Measurements from ENCODE around the gene TTC12. TPM values are rescaled to one million over a fixed set of nuclear protein-coding genes. Genes with fewer than 3 reads are reported as not detected.
A peak's percentile ranks its signal among the peaks of the same experiment; 100 is the strongest.

The TTC12 gene, protein sequence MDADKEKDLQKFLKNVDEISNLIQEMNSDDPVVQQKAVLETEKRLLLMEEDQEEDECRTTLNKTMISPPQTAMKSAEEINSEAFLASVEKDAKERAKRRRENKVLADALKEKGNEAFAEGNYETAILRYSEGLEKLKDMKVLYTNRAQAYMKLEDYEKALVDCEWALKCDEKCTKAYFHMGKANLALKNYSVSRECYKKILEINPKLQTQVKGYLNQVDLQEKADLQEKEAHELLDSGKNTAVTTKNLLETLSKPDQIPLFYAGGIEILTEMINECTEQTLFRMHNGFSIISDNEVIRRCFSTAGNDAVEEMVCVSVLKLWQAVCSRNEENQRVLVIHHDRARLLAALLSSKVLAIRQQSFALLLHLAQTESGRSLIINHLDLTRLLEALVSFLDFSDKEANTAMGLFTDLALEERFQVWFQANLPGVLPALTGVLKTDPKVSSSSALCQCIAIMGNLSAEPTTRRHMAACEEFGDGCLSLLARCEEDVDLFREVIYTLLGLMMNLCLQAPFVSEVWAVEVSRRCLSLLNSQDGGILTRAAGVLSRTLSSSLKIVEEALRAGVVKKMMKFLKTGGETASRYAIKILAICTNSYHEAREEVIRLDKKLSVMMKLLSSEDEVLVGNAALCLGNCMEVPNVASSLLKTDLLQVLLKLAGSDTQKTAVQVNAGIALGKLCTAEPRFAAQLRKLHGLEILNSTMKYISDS
- 3.1 and 4.2 TPM in 2 replicates for polyA plus RNA-seq
- polyA minus RNA-seq, result 4.9 and 6.3 TPM in 2 replicates

DNA sequence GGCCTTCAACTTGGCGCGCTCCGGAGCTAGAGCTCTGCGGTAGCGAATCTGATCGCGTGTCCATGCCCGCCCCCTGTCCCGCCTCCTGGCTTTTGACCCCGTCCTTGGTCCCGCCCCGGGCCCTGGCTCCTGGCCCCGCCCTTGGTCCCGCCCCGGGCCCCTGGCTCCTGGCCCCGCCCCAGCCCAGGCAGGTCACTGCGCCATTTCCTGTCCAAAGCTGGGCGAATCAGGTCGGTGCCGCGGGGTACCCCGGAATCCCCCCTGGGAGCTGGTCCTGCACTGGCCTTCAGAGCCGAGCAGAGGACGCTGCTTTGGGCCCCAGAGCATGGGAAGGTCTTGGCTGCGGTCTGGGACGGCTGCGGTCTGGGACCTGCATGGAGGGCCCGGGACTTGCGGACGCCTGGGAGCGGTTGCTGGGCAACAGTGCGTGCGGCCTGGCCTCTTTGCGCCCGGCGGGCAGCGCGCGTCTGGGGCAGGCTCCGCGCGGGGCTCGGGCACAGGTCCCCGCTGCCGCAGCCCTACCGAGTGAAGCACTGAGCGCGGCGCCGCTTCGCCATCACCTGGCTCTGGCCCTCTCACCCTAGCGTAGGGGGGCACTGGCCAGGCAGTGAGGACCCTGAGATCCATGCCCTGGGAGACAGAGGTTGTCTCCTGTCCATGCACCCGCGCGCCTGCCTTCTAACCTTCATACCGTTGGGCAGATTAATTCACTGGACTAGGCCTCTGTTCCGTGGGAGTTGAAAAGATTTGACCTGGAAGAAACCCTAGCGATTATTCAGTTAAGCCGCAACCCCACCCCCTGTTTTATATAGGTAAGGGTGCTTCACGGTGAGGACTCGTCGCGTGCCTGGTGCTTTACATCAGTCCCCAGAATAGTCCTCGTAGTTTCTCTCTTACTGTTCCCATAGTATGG is at the start of gene TTC12:
TSS of gene TTC12 (plus strand) at position 195 of the 913 bp plus-strand sequence. CDS start 1,675 bp downstream, outside the sequence.
- Histone ChIP-seq H3K36me3 (ENCODE audit: insufficient read depth, low read length) (no peaks in the 10 kb centered on the region), H3K4me3 (ENCODE audit: low read length) (peak within 1 kb of the TSS; percentile 61), H4K20me1 (ENCODE audit: insufficient read depth) (no peaks in the 10 kb centered on the region), H3K27ac (ENCODE audit: low read length) (peak within 1 kb of the TSS; percentile 9), H3K9ac (ENCODE audit: low read length) (peak within 1 kb of the TSS; percentile 53), H2AFZ (ENCODE audit: low read depth, low read length) (no peak within 1 kb of the TSS), H3K79me2 (replicated peaks; ENCODE audit: insufficient read depth, low read length) (no peaks in the 10 kb centered on the region), H3K9me3 (ENCODE audit: low read length) (no peaks in the 10 kb centered on the region), H3F3A (ENCODE audit: insufficient read depth, low read length, poor library complexity, severe bottlenecking) (no peaks in the 10 kb centered on the region), H3K27me3 (ENCODE audit: insufficient read depth, low read depth, low read length) (no peaks in the 10 kb centered on the region), H3K9me2 (ENCODE audit: insufficient read depth, low read length) (no peaks in the 10 kb centered on the region), H3K4me2 (ENCODE audit: low read length) (no peak within 1 kb of the TSS)
- TF ChIP-seq EP300 (conservative IDR thresholded peaks at IDR 0.05; ENCODE audit: poor library complexity, severe bottlenecking) (no peak), RAD21 (conservative IDR thresholded peaks at IDR 0.05) (peak; percentile 20), MXI1 (conservative IDR thresholded peaks at IDR 0.05; ENCODE audit: poor library complexity, severe bottlenecking) (peak; percentile 42)
- TF ChIP-seq, protein P1, sequence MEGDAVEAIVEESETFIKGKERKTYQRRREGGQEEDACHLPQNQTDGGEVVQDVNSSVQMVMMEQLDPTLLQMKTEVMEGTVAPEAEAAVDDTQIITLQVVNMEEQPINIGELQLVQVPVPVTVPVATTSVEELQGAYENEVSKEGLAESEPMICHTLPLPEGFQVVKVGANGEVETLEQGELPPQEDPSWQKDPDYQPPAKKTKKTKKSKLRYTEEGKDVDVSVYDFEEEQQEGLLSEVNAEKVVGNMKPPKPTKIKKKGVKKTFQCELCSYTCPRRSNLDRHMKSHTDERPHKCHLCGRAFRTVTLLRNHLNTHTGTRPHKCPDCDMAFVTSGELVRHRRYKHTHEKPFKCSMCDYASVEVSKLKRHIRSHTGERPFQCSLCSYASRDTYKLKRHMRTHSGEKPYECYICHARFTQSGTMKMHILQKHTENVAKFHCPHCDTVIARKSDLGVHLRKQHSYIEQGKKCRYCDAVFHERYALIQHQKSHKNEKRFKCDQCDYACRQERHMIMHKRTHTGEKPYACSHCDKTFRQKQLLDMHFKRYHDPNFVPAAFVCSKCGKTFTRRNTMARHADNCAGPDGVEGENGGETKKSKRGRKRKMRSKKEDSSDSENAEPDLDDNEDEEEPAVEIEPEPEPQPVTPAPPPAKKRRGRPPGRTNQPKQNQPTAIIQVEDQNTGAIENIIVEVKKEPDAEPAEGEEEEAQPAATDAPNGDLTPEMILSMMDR (IDR thresholded peaks at IDR 0.05; ENCODE audit: poor library complexity, severe bottlenecking), result peak; percentile 8

DNA sequence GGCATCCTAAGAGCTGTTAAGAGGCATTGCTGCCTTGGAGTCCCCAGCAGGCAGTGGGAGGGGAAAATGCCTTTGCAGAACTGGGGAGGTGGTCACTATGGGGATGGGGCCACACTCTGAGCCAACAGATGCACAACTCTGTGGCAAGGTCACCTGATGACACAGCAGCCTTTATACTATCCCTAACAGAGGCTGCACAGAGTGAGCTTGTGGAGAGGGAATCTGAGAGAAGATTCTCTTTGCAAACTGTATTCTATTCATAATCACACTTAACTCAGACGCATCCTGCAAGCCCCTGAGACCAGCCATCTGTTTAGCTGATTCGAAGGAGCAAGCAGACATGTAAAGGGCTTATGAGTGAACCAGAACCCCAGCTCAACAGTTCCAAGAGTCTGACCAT is 49.0 kb upstream of the TTC12 start:
- Histone ChIP-seq H3K36me3 (ENCODE audit: insufficient read depth, low read length) (peaks cover 9% of the 10 kb centered on the region), H3F3A (ENCODE audit: insufficient read depth, low read length, poor library complexity, severe bottlenecking) (no peaks in the 10 kb centered on the region), H3K4me3 (ENCODE audit: low read length) (no peak overlapping the region), H4K20me1 (ENCODE audit: insufficient read depth) (no peaks in the 10 kb centered on the region), H3K4me2 (ENCODE audit: low read length) (no peak overlapping the region), H3K27ac (ENCODE audit: low read length) (no peak overlapping the region), H3K9me3 (ENCODE audit: low read length) (no peaks in the 10 kb centered on the region), H3K27me3 (ENCODE audit: insufficient read depth, low read depth, low read length) (no peaks in the 10 kb centered on the region), H3K9me2 (ENCODE audit: insufficient read depth, low read length) (no peaks in the 10 kb centered on the region), H3K79me2 (replicated peaks; ENCODE audit: insufficient read depth, low read length) (no peaks in the 10 kb centered on the region), H2AFZ (ENCODE audit: low read depth, low read length) (no peak overlapping the region), H3K9ac (ENCODE audit: low read length) (no peak overlapping the region)
- TF ChIP-seq, protein P2, sequence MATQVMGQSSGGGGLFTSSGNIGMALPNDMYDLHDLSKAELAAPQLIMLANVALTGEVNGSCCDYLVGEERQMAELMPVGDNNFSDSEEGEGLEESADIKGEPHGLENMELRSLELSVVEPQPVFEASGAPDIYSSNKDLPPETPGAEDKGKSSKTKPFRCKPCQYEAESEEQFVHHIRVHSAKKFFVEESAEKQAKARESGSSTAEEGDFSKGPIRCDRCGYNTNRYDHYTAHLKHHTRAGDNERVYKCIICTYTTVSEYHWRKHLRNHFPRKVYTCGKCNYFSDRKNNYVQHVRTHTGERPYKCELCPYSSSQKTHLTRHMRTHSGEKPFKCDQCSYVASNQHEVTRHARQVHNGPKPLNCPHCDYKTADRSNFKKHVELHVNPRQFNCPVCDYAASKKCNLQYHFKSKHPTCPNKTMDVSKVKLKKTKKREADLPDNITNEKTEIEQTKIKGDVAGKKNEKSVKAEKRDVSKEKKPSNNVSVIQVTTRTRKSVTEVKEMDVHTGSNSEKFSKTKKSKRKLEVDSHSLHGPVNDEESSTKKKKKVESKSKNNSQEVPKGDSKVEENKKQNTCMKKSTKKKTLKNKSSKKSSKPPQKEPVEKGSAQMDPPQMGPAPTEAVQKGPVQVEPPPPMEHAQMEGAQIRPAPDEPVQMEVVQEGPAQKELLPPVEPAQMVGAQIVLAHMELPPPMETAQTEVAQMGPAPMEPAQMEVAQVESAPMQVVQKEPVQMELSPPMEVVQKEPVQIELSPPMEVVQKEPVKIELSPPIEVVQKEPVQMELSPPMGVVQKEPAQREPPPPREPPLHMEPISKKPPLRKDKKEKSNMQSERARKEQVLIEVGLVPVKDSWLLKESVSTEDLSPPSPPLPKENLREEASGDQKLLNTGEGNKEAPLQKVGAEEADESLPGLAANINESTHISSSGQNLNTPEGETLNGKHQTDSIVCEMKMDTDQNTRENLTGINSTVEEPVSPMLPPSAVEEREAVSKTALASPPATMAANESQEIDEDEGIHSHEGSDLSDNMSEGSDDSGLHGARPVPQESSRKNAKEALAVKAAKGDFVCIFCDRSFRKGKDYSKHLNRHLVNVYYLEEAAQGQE (IDR thresholded peaks at IDR 0.05; ENCODE audit: borderline replicate concordance), result no peak
- TF ChIP-seq POLR2AphosphoS5 (IDR thresholded peaks at IDR 0.05) (no peak), SMC3 (conservative IDR thresholded peaks at IDR 0.05; ENCODE audit: poor library complexity) (no peak), EP300 (conservative IDR thresholded peaks at IDR 0.05; ENCODE audit: poor library complexity, severe bottlenecking) (no peak), MXI1 (conservative IDR thresholded peaks at IDR 0.05; ENCODE audit: poor library complexity, severe bottlenecking) (no peak), EZH2 (IDR thresholded peaks at IDR 0.05; ENCODE audit: borderline replicate concordance, insufficient read depth, low read length, poor library complexity, severe bottlenecking) (no peak), RAD21 (conservative IDR thresholded peaks at IDR 0.05) (no peak), TAF1 (IDR thresholded peaks at IDR 0.05; ENCODE audit: low read depth) (no peak)
- TF ChIP-seq, protein P1 (IDR thresholded peaks at IDR 0.05; ENCODE audit: poor library complexity, severe bottlenecking), result no peak
